Measurements from ENCODE around the gene C4orf50. TPM values are rescaled to one million over a fixed set of nuclear protein-coding genes. Genes with fewer than 3 reads are reported as not detected.

Gene C4orf50
- polyA plus RNA-seq, 1 donor from 2014 or later = 1.6 TPM

DNA sequence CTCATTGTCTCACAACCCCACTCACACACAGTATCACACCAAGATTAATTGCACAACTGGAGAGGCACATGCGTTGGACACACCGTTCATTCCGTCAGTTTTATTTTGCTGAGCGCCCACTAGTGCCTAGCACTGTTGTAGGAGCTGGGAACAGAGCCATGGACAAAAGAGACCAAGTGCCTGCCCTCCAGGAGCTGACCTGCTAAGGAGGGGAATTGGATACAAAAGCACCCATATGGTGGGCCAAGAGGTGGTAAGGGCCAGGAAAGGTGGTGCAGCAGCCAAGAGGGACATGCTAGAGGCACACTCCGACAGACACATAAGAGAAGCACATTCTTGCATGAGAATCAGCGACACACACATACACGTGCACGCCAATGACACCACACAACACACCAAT is 124.6 kb downstream of the C4orf50 start:
- H3K9me3 ChIP-seq (ENCODE audit: low read length) = no peaks in the 10 kb centered on the region

DNA sequence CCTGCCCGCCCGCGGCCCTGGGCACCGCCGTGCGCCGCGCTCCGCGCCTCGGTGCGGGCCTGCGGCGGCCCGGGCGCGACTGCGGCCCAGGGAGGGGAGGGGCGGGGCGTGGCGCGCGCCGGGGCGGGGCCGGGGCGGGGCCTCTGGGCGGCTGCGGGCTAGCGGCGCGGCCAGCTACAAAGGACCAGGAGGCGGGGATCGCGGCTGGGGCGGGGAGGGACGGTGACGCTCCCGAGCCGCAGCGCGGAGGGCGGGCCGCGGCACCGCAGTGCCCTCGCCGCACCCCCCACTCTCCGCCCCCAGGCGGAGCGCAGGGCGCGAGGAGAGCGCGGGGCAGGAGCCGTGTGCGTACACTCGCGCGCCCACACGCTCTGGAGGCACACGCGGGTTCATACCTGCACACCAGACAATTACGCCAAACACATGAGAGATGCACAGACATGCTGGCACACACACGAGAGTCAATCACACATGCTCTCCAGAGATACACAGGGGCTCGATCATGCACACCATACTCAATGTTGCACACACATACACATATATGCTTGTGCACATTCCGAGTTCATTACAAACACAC is 125.1 kb downstream of the C4orf50 start, which contains the start of gene CRMP1:
Gene CRMP1, minus strand, starts transcription at position 83 of the 577 bp plus-strand sequence. CDS start 117 bp downstream, outside the sequence.
- TF ChIP-seq EZH2 (IDR thresholded peaks at IDR 0.05; ENCODE audit: borderline replicate concordance, insufficient read depth, low read length, poor library complexity, severe bottlenecking) (no peak), TAF1 (IDR thresholded peaks at IDR 0.05; ENCODE audit: low read depth) (no peak), SMC3 (conservative IDR thresholded peaks at IDR 0.05; ENCODE audit: poor library complexity) (peak; percentile 34), RAD21 (conservative IDR thresholded peaks at IDR 0.05) (peak; percentile 26), EP300 (conservative IDR thresholded peaks at IDR 0.05; ENCODE audit: poor library complexity, severe bottlenecking) (peak; percentile 9), POLR2AphosphoS5 (IDR thresholded peaks at IDR 0.05) (peak; percentile 73), MXI1 (conservative IDR thresholded peaks at IDR 0.05; ENCODE audit: poor library complexity, severe bottlenecking) (peak; percentile 77), REST (IDR thresholded peaks at IDR 0.05; ENCODE audit: borderline replicate concordance) (peak; percentile 50), CTCF (IDR thresholded peaks at IDR 0.05; ENCODE audit: poor library complexity, severe bottlenecking) (peak; percentile 30)
- peak within 1 kb of the TSS; percentile 33 for H2AFZ ChIP-seq (ENCODE audit: low read depth, low read length)
- no peaks in the 10 kb centered on the region for H3K27me3 ChIP-seq (ENCODE audit: insufficient read depth, low read depth, low read length)

More for the DNA sequence above, 124.6 kb downstream of the C4orf50 start:
- Histone ChIP-seq H3F3A (ENCODE audit: insufficient read depth, low read length, poor library complexity, severe bottlenecking) (no peaks in the 10 kb centered on the region), H3K9me2 (ENCODE audit: insufficient read depth, low read length) (no peaks in the 10 kb centered on the region), H3K36me3 (ENCODE audit: insufficient read depth, low read length) (no peaks in the 10 kb centered on the region), H3K4me3 (ENCODE audit: low read length) (peak overlapping the region; percentile 66), H3K27ac (ENCODE audit: low read length) (peak overlapping the region; percentile 59), H4K20me1 (ENCODE audit: insufficient read depth) (no peaks in the 10 kb centered on the region), H2AFZ (ENCODE audit: low read depth, low read length) (peak overlapping the region; percentile 33), H3K9ac (ENCODE audit: low read length) (peak overlapping the region; percentile 55), H3K27me3 (ENCODE audit: insufficient read depth, low read depth, low read length) (no peaks in the 10 kb centered on the region), H3K4me2 (ENCODE audit: low read length) (peak overlapping the region; percentile 45), H3K79me2 (replicated peaks; ENCODE audit: insufficient read depth, low read length) (peaks cover 35% of the 10 kb centered on the region)
- TF ChIP-seq RAD21 (conservative IDR thresholded peaks at IDR 0.05) = peak; percentile 12
- no peak for TF ChIP-seq POLR2AphosphoS5 (IDR thresholded peaks at IDR 0.05)

More for the DNA sequence above, 125.1 kb downstream of the C4orf50 start, which contains the start of gene CRMP1:
- Histone ChIP-seq H3K4me2 (ENCODE audit: low read length) (peak within 1 kb of the TSS; percentile 81), H3F3A (ENCODE audit: insufficient read depth, low read length, poor library complexity, severe bottlenecking) (no peaks in the 10 kb centered on the region), H3K27ac (ENCODE audit: low read length) (peak within 1 kb of the TSS; percentile 95), H3K36me3 (ENCODE audit: insufficient read depth, low read length) (no peaks in the 10 kb centered on the region), H3K9me3 (ENCODE audit: low read length) (no peaks in the 10 kb centered on the region), H3K9me2 (ENCODE audit: insufficient read depth, low read length) (no peaks in the 10 kb centered on the region), H3K79me2 (replicated peaks; ENCODE audit: insufficient read depth, low read length) (peaks cover 38% of the 10 kb centered on the region), H4K20me1 (ENCODE audit: insufficient read depth) (no peaks in the 10 kb centered on the region), H3K4me3 (ENCODE audit: low read length) (peak within 1 kb of the TSS; percentile 87), H3K9ac (ENCODE audit: low read length) (peak within 1 kb of the TSS; percentile 97)
